Loucy (cell line): ENCODE data around the gene CCDC33.

ENCODE experiments used
- H2AFZ ChIP-seq: fragments of 200-600 bp; sonication (generic); 2 replicates; pipeline ENCODE4 v1.6.0; 2016; ENCODE audit warnings: antibody characterized with exemption, mild to moderate bottlenecking, low read length, moderate library complexity
- H3F3A ChIP-seq: fragments of 200-600 bp; 2 replicates; pipeline ENCODE4 v1.6.0; 2016; ENCODE audit warnings: antibody characterized with exemption, low read depth, mild to moderate bottlenecking
- H3K27me3 ChIP-seq: fragments of 200-600 bp; sonication (generic); 2 replicates; pipeline ENCODE4 v1.6.1; 2014; ENCODE audit warnings: low read length, mild to moderate bottlenecking; ENCODE audit not compliant: insufficient read depth, poor library complexity, severe bottlenecking
- H3K36me3 ChIP-seq: fragments of 200-600 bp; sonication (generic); 2 replicates; pipeline ENCODE4 v1.6.1; 2016; ENCODE audit warnings: low read length; ENCODE audit not compliant: insufficient read depth
- H3K4me1 ChIP-seq: fragments of 200-600 bp; sonication (generic); 2 replicates; pipeline ENCODE4 v1.5.1; 2014; ENCODE audit warnings: low read length, mild to moderate bottlenecking; ENCODE audit not compliant: insufficient read depth, poor library complexity, severe bottlenecking
- H3K4me2 ChIP-seq: fragments of 200-600 bp; sonication (generic); 2 replicates; pipeline ENCODE4 v1.6.0; 2014; ENCODE audit warnings: antibody characterized with exemption, low read length, low read depth, mild to moderate bottlenecking; ENCODE audit not compliant: poor library complexity, severe bottlenecking
- H3K4me3 ChIP-seq: fragments of 200-600 bp; sonication (generic); 2 replicates; pipeline ENCODE4 v1.5.1; 2014; ENCODE audit warnings: low read length, mild to moderate bottlenecking, mixed read lengths; ENCODE audit not compliant: poor library complexity, severe bottlenecking
- H3K79me2 ChIP-seq: fragments of 200-600 bp; sonication (generic); 2 replicates; pipeline ENCODE4 v1.6.1; 2014; ENCODE audit warnings: low read length; ENCODE audit not compliant: insufficient read depth
- H3K9ac ChIP-seq: fragments of 200-600 bp; sonication (generic); 2 replicates; pipeline ENCODE4 v1.6.0; 2014; ENCODE audit warnings: mild to moderate bottlenecking, low read depth, low read length, moderate library complexity; ENCODE audit not compliant: poor library complexity, severe bottlenecking
- H3K9me2 ChIP-seq: fragments of 200-600 bp; sonication (generic); replicated peaks from 2 replicates; pipeline ENCODE4 v1.6.1; 2016; ENCODE audit warnings: low read depth, low read length, mixed read lengths
- H3K9me3 ChIP-seq: fragments of 200-600 bp; sonication (generic); 2 replicates; pipeline ENCODE4 v1.6.1; 2014; ENCODE audit warnings: mild to moderate bottlenecking, antibody characterized with exemption, low read length, low read depth; ENCODE audit not compliant: insufficient read depth
- H4K20me1 ChIP-seq: fragments of 200-600 bp; sonication (generic); 2 replicates; pipeline ENCODE4 v1.6.0; 2014; ENCODE audit warnings: antibody characterized with exemption, low read length, mild to moderate bottlenecking; ENCODE audit not compliant: insufficient read depth, poor library complexity, severe bottlenecking
- CTCF ChIP-seq: fragments of 200-600 bp; sonication (generic); conservative IDR thresholded peaks from 2 replicates; pipeline ENCODE4 v1.5.1; 2014; ENCODE audit warnings: mild to moderate bottlenecking, antibody characterized with exemption, low read length
- EZH2phosphoT487 ChIP-seq: fragments of 200-600 bp; IDR thresholded peaks from 2 replicates; pipeline ENCODE4 v1.6.1; 2018; ENCODE audit warnings: antibody characterized with exemption, mild to moderate bottlenecking, moderate library complexity, borderline replicate concordance

CCDC33 gene

DNA sequence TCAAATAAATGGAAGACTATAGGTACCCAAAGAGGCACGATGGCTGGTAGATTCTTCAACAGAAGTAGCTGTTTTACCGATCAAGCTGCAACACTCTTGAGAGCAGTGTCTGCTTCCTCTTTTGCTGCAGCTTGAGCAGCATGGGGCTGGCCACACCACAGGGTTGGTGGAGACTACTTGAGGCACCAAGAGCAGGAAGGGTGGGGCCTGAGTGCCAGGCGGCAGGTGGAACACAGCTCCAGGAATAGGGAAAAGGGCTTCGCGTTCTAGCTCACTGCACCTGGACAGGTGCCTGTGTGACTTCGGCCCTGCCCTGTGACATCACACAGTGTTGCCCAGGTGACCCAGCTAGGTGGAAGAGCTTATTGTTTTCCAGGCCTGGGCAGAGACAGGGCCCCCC lies at the start of gene CCDC33:
Gene CCDC33 (plus strand): TSS at position 365 of the 400 bp plus-strand sequence. CDS start 394 bp downstream, outside the sequence.
- no peaks in the 10 kb centered on the region for H3K9me3 ChIP-seq
- no peaks in the 10 kb centered on the region for H3F3A ChIP-seq
- no peak within 1 kb of the TSS for H3K9ac ChIP-seq
- no peaks in the 10 kb centered on the region for H4K20me1 ChIP-seq
- no peaks in the 10 kb centered on the region for H3K9me2 ChIP-seq
- no peak within 1 kb of the TSS for H3K4me2 ChIP-seq
- no peaks in the 10 kb centered on the region for H3K27me3 ChIP-seq
- H3K36me3 ChIP-seq: no peaks in the 10 kb centered on the region
- TF ChIP-seq CTCF: no peak
- TF ChIP-seq EZH2phosphoT487: no peak
- no peak within 1 kb of the TSS for H2AFZ ChIP-seq
- H3K79me2 ChIP-seq: no peaks in the 10 kb centered on the region
- no peak within 1 kb of the TSS for H3K4me3 ChIP-seq
- H3K4me1 ChIP-seq: peaks cover 19% of the 10 kb centered on the region

DNA sequence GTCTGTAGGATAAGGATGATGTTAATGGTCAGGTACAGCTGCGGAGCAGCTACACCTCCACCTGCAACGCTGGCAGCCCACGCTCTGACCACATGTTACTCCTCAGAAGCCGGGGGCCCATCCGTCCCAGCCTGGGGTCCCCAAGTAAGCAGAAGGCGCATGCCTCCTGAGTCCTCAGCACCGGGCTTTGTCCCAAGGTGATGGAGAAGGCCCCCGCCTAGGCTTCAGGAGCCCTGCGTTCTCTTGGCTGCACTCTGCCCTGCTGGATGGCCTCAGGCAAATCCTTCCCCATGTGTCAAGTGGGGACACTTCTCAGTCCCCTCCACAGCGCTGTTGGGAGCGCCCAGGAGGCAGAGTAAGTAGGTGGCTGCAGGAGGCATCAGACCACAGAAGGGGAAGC lies 47.9 kb upstream of the CCDC33 start:
- Histone ChIP-seq H3K4me3 (no peak overlapping the region), H3K79me2 (no peaks in the 10 kb centered on the region), H3K9me3 (no peaks in the 10 kb centered on the region), H3K9ac (no peak overlapping the region), H3K4me1 (no peaks in the 10 kb centered on the region), H4K20me1 (no peaks in the 10 kb centered on the region), H3F3A (no peaks in the 10 kb centered on the region), H3K9me2 (no peaks in the 10 kb centered on the region), H3K4me2 (no peak overlapping the region), H2AFZ (no peak overlapping the region), H3K27me3 (no peaks in the 10 kb centered on the region), H3K36me3 (peaks cover 7% of the 10 kb centered on the region; the same call in 1 of the 2 replicates)
- TF ChIP-seq CTCF (no peak), EZH2phosphoT487 (no peak)

- no peaks in the 10 kb centered on the region for H3F3A ChIP-seq
- H3K9me3 ChIP-seq: no peaks in the 10 kb centered on the region
- H3K79me2 ChIP-seq: no peaks in the 10 kb centered on the region
- no peak overlapping the region for H3K9ac ChIP-seq
- no peaks in the 10 kb centered on the region for H3K4me1 ChIP-seq
- no peak overlapping the region for H2AFZ ChIP-seq
- no peaks in the 10 kb centered on the region for H3K27me3 ChIP-seq
- H3K36me3 ChIP-seq: peaks cover 37% of the 10 kb centered on the region; the same call in 1 of the 2 replicates
- H3K9me2 ChIP-seq: no peaks in the 10 kb centered on the region
- H4K20me1 ChIP-seq: no peaks in the 10 kb centered on the region
- no peak for TF ChIP-seq EZH2phosphoT487
- no peak for TF ChIP-seq CTCF
- no peak overlapping the region for H3K4me2 ChIP-seq
- H3K4me3 ChIP-seq: no peak overlapping the region
These were observed 44.3 kb upstream of the CCDC33 start for GRCh38 chr15:74191798-74192197.
